Embryonic facial prominence (tissue), 1 donor: ENCODE measurements around the gene METAP1D.
"Not testable (repeated sequence)": the region's sequence is repeated elsewhere in the genome, so short reads cannot be mapped to it uniquely, and the experiment has no call there.

ENCODE experiments used
- DNase-seq: peaks from one replicate; pipeline ENCODE4 v3.0.0-alpha.2; 2016; ENCODE audit errors: extremely low spot score

Gene METAP1D

GRCh38 chr2:171999604-172000469 is at the start of gene METAP1D:
Gene METAP1D (plus strand): TSS chr2:171999953. CDS start chr2:171999970, 17 bp downstream.
- peak; percentile 74 for DNase-seq

- DNase-seq, result no peak
These were observed 47.5 kb upstream of the METAP1D start for GRCh38 chr2:171952276-171952675.

GRCh38 chr2:171952748-171953147 is 47.0 kb upstream of the METAP1D start:
- no peak for DNase-seq

GRCh38 chr2:171956135-171956825 is 43.5 kb upstream of the METAP1D start:
- DNase-seq, result no peak

- DNase-seq, result no peak
These were observed 42.7 kb upstream of the METAP1D start for GRCh38 chr2:171957061-171957460.

GRCh38 chr2:171958475-171958874 is 41.3 kb upstream of the METAP1D start:
- DNase-seq, result no peak

GRCh38 chr2:171959998-171960397 is 39.8 kb upstream of the METAP1D start:
- no peak for DNase-seq

- no peak for DNase-seq
These were observed 39.2 kb upstream of the METAP1D start for GRCh38 chr2:171960570-171960969.

GRCh38 chr2:171963198-171963597 is 36.6 kb upstream of the METAP1D start:
- no peak for DNase-seq

GRCh38 chr2:171964308-171964707 is 35.4 kb upstream of the METAP1D start:
- DNase-seq, result no peak

- no peak for DNase-seq
These were observed 34.5 kb upstream of the METAP1D start for GRCh38 chr2:171965238-171965637.

- DNase-seq, result no peak
These were observed 34.1 kb upstream of the METAP1D start for GRCh38 chr2:171965661-171966060.

- DNase-seq, result no peak
These were observed 33.5 kb upstream of the METAP1D start for GRCh38 chr2:171966235-171966634.

GRCh38 chr2:171966688-171967087 is 33.1 kb upstream of the METAP1D start:
- no peak for DNase-seq

GRCh38 chr2:171968509-171968908 is 31.2 kb upstream of the METAP1D start:
- no peak for DNase-seq

GRCh38 chr2:171972329-171972982 is 27.3 kb upstream of the METAP1D start:
- no peak for DNase-seq

- DNase-seq, result no peak
These were observed 20.6 kb upstream of the METAP1D start for GRCh38 chr2:171979103-171979502.

- not testable (repeated sequence) for DNase-seq
These were observed 15.8 kb upstream of the METAP1D start for GRCh38 chr2:171983924-171984323.

- DNase-seq, result no peak
These were observed 14.7 kb upstream of the METAP1D start for GRCh38 chr2:171985076-171985475.

- DNase-seq, result no peak
These were observed 13.0 kb upstream of the METAP1D start for GRCh38 chr2:171986778-171987177.

GRCh38 chr2:171991027-171991426 is 8.7 kb upstream of the METAP1D start:
- no peak for DNase-seq

- DNase-seq, result peak; percentile 21
These were observed 4.2 kb upstream of the METAP1D start for GRCh38 chr2:171995586-171995985.
